Esophagus muscularis mucosa (tissue), 4 donors: ENCODE results near the gene ST8SIA2. TPM values are rescaled to one million over a fixed set of nuclear protein-coding genes. Genes with fewer than 3 reads are reported as not detected.

Experiments
- DNase-seq: peaks from one replicate; pipeline ENCODE4 v3.0.0-alpha.2; 2017; ENCODE audit errors: extremely low spot score
- H3K27ac ChIP-seq, 4 donors: fragments of 200-600 bp; sonication (generic); replicated peaks in 1 of 4; 1 replicate in 3 of 4; 2 replicates in 1 of 4; pipeline ENCODE4 v1.5.1; 2016 to 2019; ENCODE audit warnings: mild to moderate bottlenecking in 1 of 4
- H3K27me3 ChIP-seq, 4 donors: fragments of 200-600 bp; sonication (generic); one replicate each; pipeline versions ENCODE4 v1.5.1 to v1.6.0; 2016 to 2019
- H3K36me3 ChIP-seq, 4 donors: fragments of 200-600 bp; sonication (generic); one replicate each; pipeline ENCODE4 v1.5.1; 2016 to 2019
- H3K4me1 ChIP-seq, 4 donors: fragments of 200-600 bp; sonication (generic); one replicate each; pipeline ENCODE4 v1.5.1; 2016 to 2019
- H3K4me3 ChIP-seq, 4 donors: fragments of 200-600 bp; sonication (generic); 1 replicate in 2 of 4; 2 replicates in 2 of 4; pipeline ENCODE4 v1.5.1; 2016 to 2019; ENCODE audit warnings: mild to moderate bottlenecking in 4 of 4, moderate library complexity in 1 of 4
- H3K9me3 ChIP-seq, 4 donors: fragments of 200-600 bp; sonication (generic); 1 replicate in 3 of 4; 2 replicates in 1 of 4; pipeline ENCODE4 v1.5.1; 2016 to 2019
- EP300 ChIP-seq: sonication (generic); formaldehyde crosslinking; IDR thresholded peaks from one replicate; pipeline ENCODE4 v1.6.1; 2017; ENCODE audit warnings: antibody characterized with exemption
- POLR2A ChIP-seq: fragments of 450-650 bp; IDR thresholded peaks from one replicate; pipeline ENCODE4 v1.6.1; 2017; ENCODE audit warnings: antibody characterized with exemption, moderate library complexity, mild to moderate bottlenecking, low read depth
- POLR2AphosphoS5 ChIP-seq, 2 donors: sonication (generic); formaldehyde crosslinking; IDR thresholded peaks; one replicate each; pipeline ENCODE4 v1.6.1; 2017; ENCODE audit warnings: antibody characterized with exemption in 2 of 2
- WGBS: methylation state at CpG from one replicate; pipeline ENCODE4 v1.1.5; 2018; 5-methylcytosine and 5-hydroxymethylcytosine counted together
- intact Hi-C: fragments of 100-400 bp; cut with DNase I; formaldehyde crosslinking; loops from one replicate; pipeline ENCODE4 v1.15.1; 2023
- total RNA-seq, 4 donors: library from RNA; depleted of rRNA; stranded (reverse); fragments of >200 nt; gene quantifications; one replicate each; pipeline versions ENCODE4 v1.1.0 to v1.2.1, GENCODE V29; 2016
- TF ChIP-seq, protein P1 (sequence below), 3 experiments: fragments of 200-600 bp in 2 of 3; fragments of 450-650 bp in 1 of 3; sonication (generic) in 2 of 3; IDR thresholded peaks; one replicate each; pipeline ENCODE4 v1.5.1; 2017 to 2019; ENCODE audit warnings: antibody characterized with exemption in 3 of 3, mild to moderate bottlenecking in 2 of 3, moderate library complexity in 1 of 3

ST8SIA2 gene
- total RNA-seq, 4 donors from 2014 or later = 0.13 to 0.57 (median 0.50) TPM; not detected in 1

DNA sequence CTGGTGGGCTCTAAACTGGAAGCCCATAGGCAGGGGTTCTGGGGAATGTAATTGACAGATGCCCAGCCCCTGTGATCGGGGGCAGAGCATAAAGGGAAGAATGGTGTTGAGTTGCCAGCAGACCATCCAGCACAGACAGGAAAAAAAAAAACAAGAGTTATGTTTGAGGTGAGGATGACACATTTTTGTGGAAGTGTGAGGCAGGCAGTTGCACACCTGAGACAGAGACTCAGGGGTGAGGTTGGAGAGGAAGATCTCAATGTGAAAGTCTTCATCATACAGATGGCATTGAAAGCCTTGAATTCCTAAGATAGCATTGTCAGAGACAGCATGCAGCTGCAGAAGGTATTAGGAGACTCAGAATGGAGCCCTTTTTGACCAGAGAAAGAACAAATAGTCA is 18.6 kb upstream of the ST8SIA2 start:
- intact Hi-C loops = no loop called here
- Histone ChIP-seq H3K4me1 (no peaks in the 10 kb centered on the region), H3K27me3 (peaks cover 0 to 22% (median 0%) of the 10 kb centered on the region in 4 donors), H3K36me3 (no peaks in the 10 kb centered on the region), H3K27ac (no peak overlapping the region), H3K4me3 (no peak overlapping the region), H3K9me3 (peaks cover 0 to 7% (median 6%) of the 10 kb centered on the region in 4 donors)
- WGBS = 68% methylated on average over 1 of the region's 1 CpG
- TF ChIP-seq, protein P1, sequence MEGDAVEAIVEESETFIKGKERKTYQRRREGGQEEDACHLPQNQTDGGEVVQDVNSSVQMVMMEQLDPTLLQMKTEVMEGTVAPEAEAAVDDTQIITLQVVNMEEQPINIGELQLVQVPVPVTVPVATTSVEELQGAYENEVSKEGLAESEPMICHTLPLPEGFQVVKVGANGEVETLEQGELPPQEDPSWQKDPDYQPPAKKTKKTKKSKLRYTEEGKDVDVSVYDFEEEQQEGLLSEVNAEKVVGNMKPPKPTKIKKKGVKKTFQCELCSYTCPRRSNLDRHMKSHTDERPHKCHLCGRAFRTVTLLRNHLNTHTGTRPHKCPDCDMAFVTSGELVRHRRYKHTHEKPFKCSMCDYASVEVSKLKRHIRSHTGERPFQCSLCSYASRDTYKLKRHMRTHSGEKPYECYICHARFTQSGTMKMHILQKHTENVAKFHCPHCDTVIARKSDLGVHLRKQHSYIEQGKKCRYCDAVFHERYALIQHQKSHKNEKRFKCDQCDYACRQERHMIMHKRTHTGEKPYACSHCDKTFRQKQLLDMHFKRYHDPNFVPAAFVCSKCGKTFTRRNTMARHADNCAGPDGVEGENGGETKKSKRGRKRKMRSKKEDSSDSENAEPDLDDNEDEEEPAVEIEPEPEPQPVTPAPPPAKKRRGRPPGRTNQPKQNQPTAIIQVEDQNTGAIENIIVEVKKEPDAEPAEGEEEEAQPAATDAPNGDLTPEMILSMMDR (IDR thresholded peaks at IDR 0.05) = no peak
- no peak for TF ChIP-seq POLR2A
- TF ChIP-seq EP300 = no peak
- no peak for TF ChIP-seq POLR2AphosphoS5 (IDR thresholded peaks at IDR 0.05)
- no peak for DNase-seq

DNA sequence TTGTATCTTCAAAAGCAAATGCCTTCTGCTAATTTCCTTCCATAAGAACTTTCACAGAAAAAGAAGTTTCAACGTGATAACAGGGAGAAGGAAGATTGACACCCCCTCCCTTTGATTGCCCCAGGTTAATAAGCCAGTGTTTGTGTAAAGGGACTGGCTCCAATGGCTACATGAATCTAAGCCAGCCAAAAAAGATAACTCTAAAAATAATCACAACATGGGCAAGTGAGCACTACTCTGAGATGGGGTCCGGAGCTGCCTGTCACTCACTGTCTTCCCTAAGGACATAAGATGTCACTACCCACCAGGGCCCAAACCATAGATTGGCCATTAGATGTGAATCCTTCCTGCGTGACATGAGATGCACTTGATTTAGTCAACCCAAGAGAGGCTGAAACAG is 17.6 kb upstream of the ST8SIA2 start:
- Histone ChIP-seq H3K4me1 (no peaks in the 10 kb centered on the region), H3K27ac (no peak overlapping the region), H3K36me3 (no peaks in the 10 kb centered on the region), H3K9me3 (peaks cover 0 to 8% (median 7%) of the 10 kb centered on the region in 4 donors), H3K27me3 (peaks cover 0 to 22% (median 0%) of the 10 kb centered on the region in 4 donors), H3K4me3 (no peak overlapping the region)
- no peak for DNase-seq
- 76% methylated on average over 3 of the region's 3 CpGs for WGBS
- no peak for TF ChIP-seq POLR2A
- TF ChIP-seq EP300 = no peak
- TF ChIP-seq, protein P1 (IDR thresholded peaks at IDR 0.05) = no peak
- TF ChIP-seq POLR2AphosphoS5 (IDR thresholded peaks at IDR 0.05) = no peak
- intact Hi-C loops = no loop called here

DNA sequence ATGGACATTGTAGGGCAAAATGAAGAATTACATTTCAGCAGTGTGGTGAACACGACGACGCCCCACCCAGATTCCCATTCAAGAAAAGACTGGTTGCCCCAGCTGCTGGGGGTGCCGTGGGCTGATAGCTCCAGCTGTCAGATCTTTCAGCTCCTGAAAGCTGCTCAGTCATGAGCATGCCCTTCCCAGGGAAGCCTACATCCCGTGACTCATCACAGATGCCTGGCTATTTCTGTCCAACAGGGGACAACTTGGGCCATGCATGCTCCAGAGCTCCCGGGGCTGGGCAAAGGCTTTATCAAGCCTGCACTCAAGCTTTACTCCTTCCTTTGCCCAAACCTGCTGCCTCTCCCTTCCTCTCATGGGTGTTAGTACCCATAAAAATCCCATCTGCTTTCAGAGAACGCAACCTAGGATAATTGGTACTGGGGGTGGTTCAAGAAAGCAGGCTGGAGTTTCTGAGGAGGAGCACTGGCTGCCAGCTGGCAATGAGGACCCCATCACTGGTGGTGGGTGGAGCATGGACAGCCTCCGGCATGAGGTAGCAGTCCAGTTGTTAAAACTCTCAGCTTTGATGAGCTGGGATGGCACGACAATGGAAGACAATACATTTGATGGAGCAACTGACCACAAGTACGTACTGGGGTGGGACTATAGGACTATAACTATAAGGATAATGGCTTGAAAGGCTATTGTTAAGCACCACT is 16.4 kb upstream of the ST8SIA2 start:
- Histone ChIP-seq H3K4me1 (no peaks in the 10 kb centered on the region), H3K9me3 (peaks cover 0 to 12% (median 7%) of the 10 kb centered on the region in 4 donors), H3K27ac (no peak overlapping the region), H3K27me3 (peaks cover 0 to 21% (median 0%) of the 10 kb centered on the region in 4 donors), H3K4me3 (no peak overlapping the region), H3K36me3 (no peaks in the 10 kb centered on the region)
- no peak for TF ChIP-seq POLR2AphosphoS5 (IDR thresholded peaks at IDR 0.05)
- TF ChIP-seq POLR2A = no peak
- TF ChIP-seq, protein P1 (IDR thresholded peaks at IDR 0.05) = no peak
- no peak for TF ChIP-seq EP300
- no peak for DNase-seq
- intact Hi-C loops = no loop called here
- 83% methylated on average over 10 of the region's 10 CpGs for WGBS

DNA sequence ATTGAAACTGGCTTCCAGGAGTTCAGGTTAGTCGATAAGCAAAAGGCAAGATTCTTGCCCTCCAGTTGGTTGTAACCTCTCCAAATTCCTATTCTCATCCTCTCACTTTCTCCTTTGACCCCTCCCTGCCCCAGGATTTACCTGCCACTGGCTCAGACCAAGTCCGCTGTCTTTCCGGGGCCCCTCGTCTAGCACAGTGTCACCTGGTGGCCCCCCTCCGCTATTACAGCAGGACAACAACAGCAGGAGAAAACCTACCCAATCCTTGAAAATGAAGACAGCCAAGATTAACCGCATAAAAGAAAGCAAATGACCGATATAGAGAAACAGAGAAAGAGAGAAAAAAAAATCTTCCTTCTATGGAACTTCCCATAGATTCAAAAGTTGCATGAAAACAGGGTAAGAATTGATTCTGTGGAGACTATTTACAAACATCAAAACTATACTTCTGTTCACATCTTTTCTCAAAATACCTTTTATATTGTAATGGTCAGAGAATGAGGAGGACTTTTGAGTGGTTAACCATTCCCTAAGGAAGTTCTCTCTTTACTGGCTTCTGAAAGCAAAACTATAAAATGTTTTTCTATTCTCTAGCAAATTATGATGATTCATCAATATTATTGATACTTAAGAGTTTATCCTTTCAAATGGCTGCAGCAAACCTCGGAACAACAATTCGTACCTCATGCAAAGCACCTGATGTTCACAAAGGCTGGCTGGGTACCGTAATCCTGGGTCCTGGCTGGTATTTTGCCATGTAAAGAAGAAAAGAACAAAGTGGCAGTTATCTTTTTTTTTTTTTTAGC is 10.0 kb upstream of the ST8SIA2 start:
- Histone ChIP-seq H3K27ac (no peak overlapping the region), H3K9me3 (peaks cover 0 to 12% (median 7%) of the 10 kb centered on the region in 4 donors), H3K4me3 (no peak overlapping the region), H3K27me3 (peaks cover 0 to 44% (median 0%) of the 10 kb centered on the region in 4 donors), H3K4me1 (no peaks in the 10 kb centered on the region), H3K36me3 (no peaks in the 10 kb centered on the region)
- no peak for DNase-seq
- WGBS = 39% methylated on average over 10 of the region's 10 CpGs
- intact Hi-C loops = no loop called here
- TF ChIP-seq POLR2A (no peak), POLR2AphosphoS5 (IDR thresholded peaks at IDR 0.05) (no peak)
- TF ChIP-seq, protein P1 (IDR thresholded peaks at IDR 0.05) = peak in 1 of 3 experiments; percentile 28
